HG03060 (cell line): ENCODE measurements around the gene TBC1D14.
"Not testable (repeated sequence)": the region's sequence is repeated elsewhere in the genome, so short reads cannot be mapped to it uniquely, and the experiment has no call there.

Experiments
- ATAC-seq: cut with Tn5 transposase; IDR thresholded peaks from one replicate; pipeline ENCODE4 v1.9.1; 2021; ENCODE audit warnings: low read depth, moderate number of reproducible peaks; ENCODE audit not compliant: unreplicated experiment

The TBC1D14 gene

DNA sequence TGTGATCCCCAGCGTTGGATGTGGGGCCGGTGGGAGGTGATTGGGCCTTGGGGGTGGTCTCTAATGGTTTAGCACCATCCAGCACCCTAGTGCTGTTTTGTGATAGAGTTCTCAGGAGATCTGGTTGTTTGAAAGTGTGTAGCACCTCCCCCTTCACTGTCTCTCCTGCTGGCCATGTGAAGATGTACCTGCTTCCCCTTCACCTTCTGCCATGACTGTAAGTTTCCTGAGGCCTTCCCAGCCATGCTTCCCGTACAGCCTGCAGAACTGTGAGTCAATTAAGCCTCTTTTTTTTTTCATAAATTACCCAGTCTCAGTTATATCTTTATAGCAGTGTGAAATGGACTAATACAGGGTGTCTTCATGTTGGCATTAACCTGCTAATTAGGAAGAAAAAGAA lies 19.3 kb upstream of the TBC1D14 start:
- ATAC-seq: no peak

DNA sequence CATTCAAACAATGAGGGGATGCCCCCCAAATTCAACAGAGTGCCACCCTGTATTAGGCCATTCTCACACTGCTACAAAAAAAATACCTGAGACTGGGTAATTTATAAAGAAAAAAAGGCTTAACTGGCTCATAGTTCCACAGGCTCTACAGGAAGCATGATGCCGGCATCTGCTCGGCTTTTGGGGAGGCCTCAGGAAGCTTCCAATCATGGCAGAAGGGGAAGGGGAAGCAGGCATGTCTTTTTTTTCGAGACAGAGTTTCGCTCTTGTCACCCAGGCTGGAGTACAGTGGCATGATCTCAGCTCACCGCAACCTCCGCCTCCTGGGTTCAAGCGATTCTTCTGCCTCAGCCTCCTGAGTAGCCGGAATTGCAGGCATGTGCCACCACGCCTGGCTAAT lies 18.7 kb upstream of the TBC1D14 start:
- not testable (repeated sequence) for ATAC-seq

DNA sequence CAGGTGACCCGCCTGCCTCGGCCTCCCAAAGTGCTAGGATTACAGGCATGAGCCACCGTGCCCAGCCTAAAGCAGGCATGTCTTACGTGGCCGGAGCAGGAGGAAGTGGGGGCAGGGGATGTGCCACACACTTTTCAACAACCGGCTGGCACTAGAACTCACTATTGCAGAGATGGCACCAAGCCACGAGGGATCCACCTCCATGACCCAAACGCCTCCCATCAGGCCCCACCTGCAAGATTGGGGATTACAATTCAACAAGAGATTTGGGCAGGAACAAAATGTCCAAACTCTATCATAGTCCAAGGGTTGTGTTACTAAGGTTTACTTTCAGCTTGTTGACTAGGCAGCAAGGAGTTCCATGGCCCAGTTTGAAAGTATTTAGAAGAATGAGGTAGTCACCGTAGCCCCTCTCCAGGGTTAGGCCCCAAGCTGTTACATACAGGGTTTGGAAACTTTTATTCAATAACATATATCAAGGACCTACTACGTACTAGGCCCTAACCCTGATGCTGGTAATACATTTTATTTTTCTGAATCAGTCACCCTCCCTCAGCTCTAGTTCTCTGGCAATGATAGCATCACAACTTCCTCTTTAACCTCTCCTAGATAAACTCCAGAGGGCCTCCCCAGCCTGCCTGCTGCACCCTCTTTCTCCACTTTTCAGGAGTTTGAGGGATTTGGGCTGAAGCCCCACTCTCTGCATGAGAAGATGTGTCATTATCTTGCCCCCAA lies 18.0 kb upstream of the TBC1D14 start:
- no peak for ATAC-seq

DNA sequence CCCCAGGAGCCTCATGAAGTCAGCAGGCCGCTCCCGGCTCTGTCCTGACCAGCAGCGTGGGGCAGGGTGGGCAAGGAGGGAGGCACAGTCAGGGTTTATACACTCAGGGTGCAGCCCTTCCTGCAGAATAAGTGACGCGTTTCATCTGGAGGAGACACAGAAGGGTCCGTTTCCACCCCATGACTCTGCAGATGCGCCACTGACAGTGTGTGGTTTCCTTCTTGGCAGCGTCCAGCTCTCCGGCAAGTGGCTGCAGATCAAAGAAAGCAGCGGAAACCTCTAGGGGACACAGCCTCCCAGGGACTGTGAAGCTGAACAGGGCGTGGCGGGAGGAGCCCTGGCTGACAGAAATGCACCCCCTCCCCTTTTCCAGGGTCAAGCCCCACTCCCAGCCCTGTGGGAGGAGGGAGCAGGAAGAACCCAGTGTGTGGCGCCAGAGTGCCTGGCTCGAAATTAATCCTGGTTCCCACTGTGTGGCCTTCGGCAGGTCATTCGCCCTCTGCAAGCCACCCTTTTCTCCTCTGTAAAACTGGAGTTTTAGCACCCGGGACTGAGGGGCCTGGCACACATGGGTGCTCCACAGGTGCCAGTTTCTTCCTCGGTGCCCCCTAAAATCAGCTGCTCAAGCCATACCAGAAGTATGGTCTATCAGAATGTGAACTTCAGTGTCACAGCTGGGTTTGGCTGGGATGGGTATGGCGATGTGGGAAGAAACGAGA lies 17.3 kb upstream of the TBC1D14 start:
- ATAC-seq: no peak

DNA sequence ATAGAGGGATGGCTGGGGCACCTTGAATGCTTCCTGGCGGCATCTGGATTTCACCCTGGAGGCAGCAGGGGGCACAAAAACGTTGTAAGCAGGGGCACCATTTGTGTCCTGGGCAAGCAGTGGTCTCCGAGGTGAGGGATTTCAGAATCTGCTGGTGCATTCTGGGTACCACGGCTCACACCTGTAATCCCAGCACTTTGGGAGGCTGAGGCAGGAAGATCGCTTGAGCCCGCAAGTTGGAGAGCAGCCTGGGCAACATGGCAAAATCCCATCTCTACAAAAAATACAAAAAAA lies 16.8 kb upstream of the TBC1D14 start:
- ATAC-seq: no peak

DNA sequence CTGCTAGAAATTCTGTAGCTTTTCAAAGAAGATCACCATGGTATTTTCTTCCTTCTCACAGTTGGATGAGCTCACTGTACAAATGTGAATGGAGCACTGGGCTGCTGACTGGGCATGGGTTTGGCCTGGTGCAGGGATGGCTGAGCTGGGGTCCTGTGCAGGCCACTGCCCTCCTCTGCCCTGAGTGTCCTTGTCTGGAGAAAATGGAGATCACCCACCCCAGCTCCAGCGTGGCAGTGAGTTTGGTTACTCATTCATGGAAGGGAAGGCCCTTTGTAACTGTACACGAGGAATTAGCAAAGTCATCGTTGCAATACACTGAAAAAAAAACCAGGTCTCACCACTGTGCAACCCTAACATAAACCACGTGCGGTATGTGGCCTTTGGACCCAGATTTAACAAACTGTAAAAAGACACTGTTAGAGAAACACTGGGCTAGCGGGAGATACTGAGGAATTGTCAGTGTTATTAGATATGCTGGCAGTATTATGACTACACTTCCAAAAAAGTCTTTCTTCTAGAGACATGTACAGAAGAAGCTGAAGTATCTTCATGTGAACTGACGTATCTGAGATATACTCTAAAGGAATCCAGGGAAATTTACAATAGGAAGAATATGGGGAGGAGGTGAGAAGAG lies 16.1 kb upstream of the TBC1D14 start:
- no peak for ATAC-seq

DNA sequence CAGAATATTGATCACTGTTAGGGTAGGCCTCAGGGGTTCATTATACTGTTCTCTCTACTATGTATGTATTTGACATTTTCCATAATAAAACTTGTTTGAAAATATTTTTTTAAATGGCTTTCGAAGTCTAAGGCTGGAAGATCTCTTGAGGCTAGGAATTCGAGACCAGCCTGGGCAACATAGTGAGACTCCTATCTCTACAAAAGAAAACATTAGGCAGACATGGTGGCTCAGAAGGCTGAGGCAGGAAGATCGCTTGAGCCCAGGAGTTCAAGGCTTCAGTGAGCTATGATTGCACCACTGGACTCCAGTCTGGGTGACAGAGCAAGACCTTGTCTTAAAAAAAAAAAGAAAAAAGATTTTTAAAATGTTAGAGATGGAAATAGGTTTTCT lies 15.5 kb upstream of the TBC1D14 start:
- ATAC-seq: no peak

DNA sequence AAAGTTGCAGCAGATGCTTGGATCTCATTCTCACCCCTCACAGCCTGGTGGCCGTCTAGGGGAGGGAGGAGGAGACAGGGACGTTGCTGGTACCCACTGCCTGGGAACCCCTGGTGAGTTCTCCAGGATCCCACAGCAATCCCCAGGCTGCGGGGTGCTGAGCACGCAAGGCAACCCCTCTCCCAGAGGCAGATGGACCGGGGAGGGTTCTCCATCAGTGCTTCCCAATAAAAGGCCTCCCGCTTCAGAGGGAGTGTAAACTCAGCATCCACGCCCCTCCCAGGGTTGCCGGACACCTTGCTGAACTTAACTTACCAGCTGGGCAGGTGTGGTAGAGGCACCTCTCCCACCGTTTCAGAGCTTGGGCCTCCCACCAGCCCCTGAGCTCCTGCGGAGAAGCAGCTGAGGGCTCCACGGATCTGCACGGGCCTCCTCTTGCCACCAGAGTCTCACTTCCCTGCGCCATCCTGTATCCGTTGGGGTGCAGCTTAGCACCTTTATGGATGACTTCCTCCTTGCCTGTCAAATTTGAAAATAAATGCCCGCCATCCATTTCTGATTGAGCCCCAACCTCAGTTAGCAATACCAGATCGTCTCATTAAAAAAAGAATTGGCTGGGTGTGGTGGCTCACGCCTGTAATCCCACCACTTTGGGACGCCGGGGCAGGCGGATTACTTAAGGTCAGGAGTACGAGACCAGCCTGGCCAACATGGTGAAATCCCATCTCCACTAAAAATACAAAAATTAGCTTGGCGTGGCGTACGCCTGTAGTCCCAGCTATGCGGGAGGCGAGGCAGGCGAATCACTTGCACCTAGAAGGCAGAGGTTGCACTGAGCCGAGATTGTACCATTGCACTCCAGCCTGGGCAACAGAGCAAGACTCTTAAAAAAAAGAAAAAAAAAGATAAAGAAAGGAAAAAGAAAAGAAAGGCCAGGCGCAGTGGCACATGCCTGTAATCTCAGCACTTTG lies 14.8 kb upstream of the TBC1D14 start:
- no peak for ATAC-seq

DNA sequence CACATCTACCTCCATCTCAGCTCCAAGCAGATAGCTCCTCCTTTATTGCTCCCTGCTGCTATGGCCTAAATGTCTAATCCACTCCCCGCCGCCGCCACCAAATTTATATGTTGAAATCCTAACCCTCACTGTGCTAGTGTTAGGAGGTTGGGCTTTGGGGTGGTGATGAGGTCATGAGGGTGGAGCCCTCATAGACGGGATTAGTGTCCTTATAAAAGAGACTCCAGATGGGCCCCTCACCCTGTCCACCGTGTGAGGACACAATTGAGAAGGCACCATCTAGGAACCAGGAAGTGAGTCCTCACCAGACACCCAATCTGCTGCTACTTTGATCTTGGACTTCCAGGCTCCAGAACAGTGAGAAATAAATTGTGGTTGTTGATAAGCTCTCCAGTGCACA lies 13.6 kb upstream of the TBC1D14 start:
- no peak for ATAC-seq

DNA sequence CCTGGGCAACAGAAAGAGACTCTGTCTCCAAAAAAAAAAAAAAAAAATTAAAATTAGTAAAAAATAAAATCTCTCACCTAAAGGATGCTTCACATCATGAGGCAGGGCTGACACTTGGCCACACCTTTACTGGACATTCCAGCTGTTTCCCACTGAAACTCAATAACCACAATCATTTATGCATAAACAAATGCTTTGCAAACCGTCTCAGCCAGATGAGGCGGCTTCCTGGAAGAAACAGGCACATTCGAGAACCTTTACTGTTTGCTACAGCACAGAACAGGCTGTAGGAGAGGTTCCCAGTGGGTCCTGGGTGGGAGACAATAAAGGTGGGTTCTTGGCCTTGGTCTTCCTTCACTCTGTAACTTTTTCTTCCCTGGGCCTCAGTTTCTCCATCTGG lies 10.9 kb upstream of the TBC1D14 start:
- ATAC-seq: no peak

DNA sequence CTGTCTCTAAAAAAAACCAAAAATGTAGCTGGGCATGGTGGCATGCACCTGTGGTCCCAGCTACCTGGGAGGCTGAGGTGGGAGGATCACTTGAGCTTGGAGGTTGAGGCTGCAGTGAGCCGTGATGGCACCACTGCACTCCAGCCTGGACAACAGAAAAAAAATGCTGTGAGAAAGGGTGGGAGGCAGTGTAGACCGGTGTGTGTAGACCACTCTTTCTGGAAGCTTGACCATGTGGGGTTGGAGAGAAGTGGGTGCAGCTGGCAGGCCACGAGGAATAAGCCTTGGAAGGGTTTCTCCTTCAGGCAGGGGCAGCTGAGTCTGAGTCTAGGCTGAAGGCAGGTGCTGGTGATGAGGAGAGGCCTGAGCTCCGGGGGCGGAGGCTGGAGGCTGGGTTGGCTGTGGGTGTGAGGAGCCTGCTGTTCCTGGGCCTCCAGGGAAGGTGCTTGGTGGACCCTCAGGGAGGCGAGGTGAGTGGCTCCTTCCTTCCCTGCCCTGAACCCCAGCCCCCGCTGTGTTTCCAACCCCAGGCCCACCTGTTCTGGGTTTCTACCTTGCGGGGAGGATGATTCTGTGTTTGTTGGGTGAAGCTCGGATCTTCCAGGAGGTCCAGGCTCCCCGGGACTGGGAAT lies 9.3 kb upstream of the TBC1D14 start:
- ATAC-seq: no peak

DNA sequence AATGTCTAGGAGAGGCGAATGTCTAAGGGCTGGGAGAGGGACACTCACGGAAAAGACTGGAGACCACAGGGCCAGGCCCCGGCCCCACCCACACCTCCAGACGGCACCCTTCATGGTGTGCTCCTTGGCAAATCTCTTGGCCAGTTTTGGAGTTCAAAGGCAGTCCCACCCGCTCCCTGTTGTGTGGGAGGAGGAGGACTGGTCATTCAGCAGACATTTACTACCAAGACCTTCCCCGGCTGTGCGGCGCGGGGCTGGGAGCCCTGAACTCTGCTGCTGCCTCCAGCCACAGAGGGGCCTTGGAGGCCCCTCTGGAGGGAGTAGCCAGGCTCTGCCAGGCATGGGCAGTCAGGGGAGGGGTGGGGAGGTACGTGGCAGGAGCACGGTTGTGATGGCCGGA lies 8.7 kb upstream of the TBC1D14 start:
- ATAC-seq: no peak

DNA sequence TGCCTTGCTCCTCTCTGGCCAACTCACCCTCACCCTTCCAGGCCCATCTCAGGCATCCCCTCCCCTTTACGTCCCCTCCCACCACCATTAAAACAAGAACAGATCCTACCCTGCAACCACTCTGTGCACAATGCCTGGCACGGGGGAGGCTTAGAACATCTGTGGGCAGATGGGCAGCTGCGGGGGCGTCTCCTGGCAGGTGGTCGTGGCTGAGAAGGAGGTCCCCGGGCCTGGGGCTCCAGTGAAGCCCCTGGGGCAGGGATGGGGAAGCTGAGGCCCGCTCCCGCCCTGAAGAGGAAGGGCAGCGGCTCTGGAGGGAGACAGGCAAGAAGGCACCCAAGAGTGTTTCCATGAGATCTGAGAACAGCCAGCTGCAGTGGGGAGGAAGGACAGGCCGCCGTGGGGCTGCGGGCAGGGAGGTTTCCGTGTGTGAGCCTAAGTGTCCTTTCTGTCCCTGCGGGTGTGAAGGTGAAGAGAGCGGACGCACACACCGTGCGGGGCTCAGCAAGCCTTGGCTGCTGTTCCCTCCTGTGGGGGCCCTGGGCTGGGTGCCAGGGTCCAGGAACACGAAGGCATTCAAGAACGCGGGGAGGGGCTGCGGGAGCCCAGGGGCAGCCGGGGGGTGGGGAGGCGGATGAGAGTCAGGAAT lies 7.8 kb upstream of the TBC1D14 start:
- no peak for ATAC-seq

DNA sequence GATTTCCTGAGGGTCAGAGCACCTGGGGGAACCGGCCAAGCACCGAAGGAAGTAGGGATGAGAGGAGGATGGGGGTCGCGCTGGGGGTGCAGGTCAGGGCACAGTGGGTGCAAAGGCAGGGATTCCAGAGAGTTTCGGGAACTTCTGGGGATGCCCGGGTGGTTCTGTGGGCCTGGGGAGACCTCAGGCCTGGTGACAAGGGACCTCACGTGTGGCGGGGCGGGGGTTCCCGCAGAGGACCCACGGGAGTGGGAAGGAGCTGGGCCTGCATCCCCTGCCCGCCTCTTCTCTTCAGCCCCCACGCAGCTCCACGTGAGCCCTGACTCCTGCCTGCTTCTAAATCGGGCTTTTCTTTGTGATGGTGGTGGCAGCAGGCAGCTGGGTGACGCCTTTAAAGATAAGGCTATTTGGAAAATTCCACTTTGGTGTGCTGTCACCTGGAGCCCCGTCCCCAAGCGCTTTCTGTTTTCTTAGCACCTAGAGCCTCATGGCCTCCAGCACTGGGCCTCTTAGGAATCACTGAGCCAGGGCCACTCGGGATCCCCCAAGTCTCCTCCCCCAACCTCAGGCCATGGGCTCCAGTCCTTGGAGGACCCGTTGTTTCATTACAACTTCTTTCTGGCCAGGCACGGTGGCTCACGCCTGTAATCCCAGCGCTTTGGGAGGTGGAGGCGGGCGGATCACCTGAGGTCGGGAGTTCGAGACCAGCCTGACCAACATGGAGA lies 7.1 kb upstream of the TBC1D14 start:
- no peak for ATAC-seq

DNA sequence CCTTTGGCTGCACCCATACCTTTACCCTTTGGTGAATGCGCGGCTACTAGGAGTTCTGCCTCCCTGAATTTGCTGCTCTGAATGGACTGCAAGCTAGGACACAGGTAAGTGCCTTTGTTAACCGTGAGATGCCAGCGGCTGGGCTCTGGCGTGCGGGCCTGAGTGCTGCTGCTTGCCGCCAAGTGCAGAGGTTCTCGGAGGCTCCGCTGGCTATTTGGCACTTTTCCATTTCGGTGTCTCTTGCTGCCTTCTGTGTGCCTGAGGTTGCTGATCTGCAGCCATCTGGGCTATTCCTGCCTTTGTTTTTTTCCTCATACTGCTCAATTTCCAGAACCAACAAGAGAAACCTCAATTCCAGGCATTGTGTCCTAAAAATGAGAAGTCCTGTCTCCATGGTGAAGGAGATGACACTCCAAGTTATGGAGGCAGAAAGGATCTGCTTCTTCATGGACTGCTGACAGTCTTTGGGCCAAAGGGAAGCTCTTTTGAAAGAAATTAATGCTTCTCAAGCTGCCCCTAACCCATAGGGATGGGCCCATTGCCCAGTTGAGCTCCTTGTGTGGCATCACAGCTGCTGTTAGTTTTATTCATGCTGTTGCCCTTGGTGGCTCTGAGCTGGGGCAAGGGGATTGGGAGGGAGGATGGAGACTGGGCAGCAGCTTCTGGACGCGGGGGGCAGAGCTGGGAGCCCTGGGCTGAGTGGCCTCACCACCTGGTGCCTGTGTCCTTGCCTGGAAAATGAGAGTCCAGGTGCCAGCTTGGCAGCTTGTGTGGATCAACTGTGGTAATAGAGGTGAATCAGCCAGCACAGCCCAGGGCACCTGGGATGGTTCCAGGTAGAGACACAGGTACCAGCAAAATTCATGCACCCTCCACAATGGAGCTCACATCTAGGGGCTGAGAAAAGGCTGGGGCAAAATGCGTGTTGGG lies 3.8 kb upstream of the TBC1D14 start:
- ATAC-seq: no peak

DNA sequence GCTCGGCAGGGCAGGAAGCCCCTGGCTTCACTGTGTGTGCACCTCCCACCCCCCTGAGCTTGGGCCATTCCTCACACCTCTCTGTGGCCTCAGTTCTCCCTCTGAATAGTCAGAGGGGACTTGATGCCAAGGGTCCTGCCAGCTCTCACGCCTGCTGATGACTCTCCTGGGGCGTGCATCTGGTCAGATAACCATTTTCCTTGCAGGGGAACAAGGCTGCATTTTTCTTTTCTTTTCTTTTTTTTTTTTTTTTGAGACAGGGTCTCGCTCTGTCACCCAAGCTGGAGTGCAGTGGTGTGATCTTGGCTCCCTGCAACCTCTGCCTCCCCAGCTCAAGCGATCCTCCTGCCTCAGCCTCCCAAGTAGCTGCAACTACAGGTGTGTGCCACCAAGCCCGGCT lies 3.1 kb upstream of the TBC1D14 start:
- not testable (repeated sequence) for ATAC-seq

DNA sequence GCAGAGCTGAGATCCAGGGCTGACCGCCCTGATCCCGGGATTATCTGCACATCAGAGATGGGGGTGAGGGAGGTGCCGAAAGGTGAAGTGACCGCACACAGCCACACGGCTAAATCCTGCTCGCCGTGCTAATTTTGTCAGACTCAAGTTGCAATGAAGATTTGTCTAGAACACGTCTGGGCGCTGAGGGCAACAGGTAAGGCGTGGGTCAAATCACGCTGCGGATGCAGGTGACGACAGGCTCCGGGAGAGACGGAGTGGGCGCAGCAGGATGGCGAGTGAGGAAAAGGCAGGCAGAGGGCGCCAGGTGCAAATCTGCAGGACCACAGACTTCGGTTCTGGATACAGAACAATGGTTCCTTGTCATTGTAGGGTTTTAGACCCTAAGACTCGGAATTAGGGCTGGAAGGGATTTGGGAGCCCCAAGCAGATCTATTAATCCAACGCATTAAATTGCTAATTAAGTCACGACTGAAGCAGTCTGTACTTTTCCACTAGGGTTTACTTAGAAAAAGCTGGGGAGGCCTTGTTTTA lies 1.9 kb upstream of the TBC1D14 start:
- no peak for ATAC-seq
